Activated CD8-positive, alpha-beta memory T cell treated with anti-CD3 and anti-CD28 coated beads, Interleukin-2, amount 50 U/mL, for 24 hours (primary cell): ENCODE results near the gene TNFRSF11A.

ENCODE experiments used
- DNase-seq: peaks from one replicate; pipeline ENCODE4 v3.0.0-alpha.2; 2020; ENCODE audit errors: extremely low read depth

TNFRSF11A gene

GRCh38 chr18:62325806-62326645, 916 bp downstream of the TNFRSF11A start:
- DNase-seq, result no peak

GRCh38 chr18:62326646-62327348, 1.7 kb downstream of the TNFRSF11A start:
- DNase-seq, result no peak

GRCh38 chr18:62327977-62328376, 2.9 kb downstream of the TNFRSF11A start:
- no peak for DNase-seq

GRCh38 chr18:62328586-62329525, 3.7 kb downstream of the TNFRSF11A start:
- no peak for DNase-seq

- DNase-seq, result no peak
Measured at GRCh38 chr18:62329691-62330454, 4.8 kb downstream of the TNFRSF11A start.

GRCh38 chr18:62330650-62331049, 5.5 kb downstream of the TNFRSF11A start:
- DNase-seq, result no peak

- DNase-seq, result no peak
Measured at GRCh38 chr18:62331581-62332356, 6.7 kb downstream of the TNFRSF11A start.

- no peak for DNase-seq
Measured at GRCh38 chr18:62332431-62332830, 7.3 kb downstream of the TNFRSF11A start.

GRCh38 chr18:62332964-62333695, 8.0 kb downstream of the TNFRSF11A start:
- DNase-seq, result no peak

GRCh38 chr18:62334120-62334519, 9.0 kb downstream of the TNFRSF11A start:
- DNase-seq, result no peak

GRCh38 chr18:62335494-62335893, 10.4 kb downstream of the TNFRSF11A start:
- no peak for DNase-seq

GRCh38 chr18:62336618-62337017, 11.5 kb downstream of the TNFRSF11A start:
- no peak for DNase-seq

- DNase-seq, result no peak
Measured at GRCh38 chr18:62337336-62337735, 12.2 kb downstream of the TNFRSF11A start.

- DNase-seq, result no peak
Measured at GRCh38 chr18:62338446-62339105, 13.5 kb downstream of the TNFRSF11A start.

GRCh38 chr18:62339106-62339988, 14.2 kb downstream of the TNFRSF11A start:
- DNase-seq, result no peak

GRCh38 chr18:62340996-62341395, 15.9 kb downstream of the TNFRSF11A start:
- no peak for DNase-seq

GRCh38 chr18:62341473-62341872, 16.4 kb downstream of the TNFRSF11A start:
- DNase-seq, result no peak

- DNase-seq, result no peak
Measured at GRCh38 chr18:62342884-62343283, 17.8 kb downstream of the TNFRSF11A start.
